ENCODE data around the gene ARHGAP12.

- TF ChIP-seq, protein P1, sequence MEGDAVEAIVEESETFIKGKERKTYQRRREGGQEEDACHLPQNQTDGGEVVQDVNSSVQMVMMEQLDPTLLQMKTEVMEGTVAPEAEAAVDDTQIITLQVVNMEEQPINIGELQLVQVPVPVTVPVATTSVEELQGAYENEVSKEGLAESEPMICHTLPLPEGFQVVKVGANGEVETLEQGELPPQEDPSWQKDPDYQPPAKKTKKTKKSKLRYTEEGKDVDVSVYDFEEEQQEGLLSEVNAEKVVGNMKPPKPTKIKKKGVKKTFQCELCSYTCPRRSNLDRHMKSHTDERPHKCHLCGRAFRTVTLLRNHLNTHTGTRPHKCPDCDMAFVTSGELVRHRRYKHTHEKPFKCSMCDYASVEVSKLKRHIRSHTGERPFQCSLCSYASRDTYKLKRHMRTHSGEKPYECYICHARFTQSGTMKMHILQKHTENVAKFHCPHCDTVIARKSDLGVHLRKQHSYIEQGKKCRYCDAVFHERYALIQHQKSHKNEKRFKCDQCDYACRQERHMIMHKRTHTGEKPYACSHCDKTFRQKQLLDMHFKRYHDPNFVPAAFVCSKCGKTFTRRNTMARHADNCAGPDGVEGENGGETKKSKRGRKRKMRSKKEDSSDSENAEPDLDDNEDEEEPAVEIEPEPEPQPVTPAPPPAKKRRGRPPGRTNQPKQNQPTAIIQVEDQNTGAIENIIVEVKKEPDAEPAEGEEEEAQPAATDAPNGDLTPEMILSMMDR (IDR thresholded peaks at IDR 0.05) = no peak
- TF ChIP-seq POLR2AphosphoS5 (IDR thresholded peaks at IDR 0.05) (no peak), POLR2A (IDR thresholded peaks at IDR 0.05) (no peak)
Measured at GRCh38 chr10:31771331-31771831, 157.2 kb downstream of the ARHGAP12 start.

Data from prostate gland (tissue), 2 donors.